ENCODE measurements around the gene ABHD17B. TPM values are rescaled to one million over a fixed set of nuclear protein-coding genes. Genes with fewer than 3 reads are reported as not detected.

ABHD17B gene
- total RNA-seq, 4 donors from 2014 or later: 11.5 to 67.2 (median 16.2) TPM

DNA sequence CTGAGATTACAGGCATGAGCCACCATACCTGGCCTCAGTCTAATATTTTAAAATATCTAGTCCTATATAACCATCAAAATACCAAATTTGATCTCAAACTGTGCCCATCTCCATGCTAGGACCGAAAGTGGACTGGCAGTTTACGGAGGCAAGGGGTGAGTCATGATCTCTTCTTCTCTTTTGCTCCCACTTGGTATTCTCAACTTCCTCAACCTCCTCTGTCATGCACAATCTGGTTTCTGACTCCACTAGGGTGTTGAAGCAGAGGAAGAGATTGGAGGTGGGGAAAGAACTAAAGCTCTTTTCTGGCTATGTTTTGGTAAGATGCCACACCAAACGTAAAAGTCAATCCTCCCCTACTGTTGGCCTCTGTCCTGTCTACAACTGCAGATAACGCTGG, 86.7 kb downstream of the ABHD17B start:
- Histone ChIP-seq H3K27ac (no peak overlapping the region), H3K9me3 (no peaks in the 10 kb centered on the region), H3K36me3 (no peaks in the 10 kb centered on the region), H3K4me3 (no peak overlapping the region), H3K4me1 (no peaks in the 10 kb centered on the region), H3K27me3 (no peaks in the 10 kb centered on the region)
- TF ChIP-seq, protein P1, sequence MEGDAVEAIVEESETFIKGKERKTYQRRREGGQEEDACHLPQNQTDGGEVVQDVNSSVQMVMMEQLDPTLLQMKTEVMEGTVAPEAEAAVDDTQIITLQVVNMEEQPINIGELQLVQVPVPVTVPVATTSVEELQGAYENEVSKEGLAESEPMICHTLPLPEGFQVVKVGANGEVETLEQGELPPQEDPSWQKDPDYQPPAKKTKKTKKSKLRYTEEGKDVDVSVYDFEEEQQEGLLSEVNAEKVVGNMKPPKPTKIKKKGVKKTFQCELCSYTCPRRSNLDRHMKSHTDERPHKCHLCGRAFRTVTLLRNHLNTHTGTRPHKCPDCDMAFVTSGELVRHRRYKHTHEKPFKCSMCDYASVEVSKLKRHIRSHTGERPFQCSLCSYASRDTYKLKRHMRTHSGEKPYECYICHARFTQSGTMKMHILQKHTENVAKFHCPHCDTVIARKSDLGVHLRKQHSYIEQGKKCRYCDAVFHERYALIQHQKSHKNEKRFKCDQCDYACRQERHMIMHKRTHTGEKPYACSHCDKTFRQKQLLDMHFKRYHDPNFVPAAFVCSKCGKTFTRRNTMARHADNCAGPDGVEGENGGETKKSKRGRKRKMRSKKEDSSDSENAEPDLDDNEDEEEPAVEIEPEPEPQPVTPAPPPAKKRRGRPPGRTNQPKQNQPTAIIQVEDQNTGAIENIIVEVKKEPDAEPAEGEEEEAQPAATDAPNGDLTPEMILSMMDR (IDR thresholded peaks at IDR 0.05): no peak
- no peak for TF ChIP-seq POLR2A (IDR thresholded peaks at IDR 0.05)
- DNase-seq: no peak
- intact Hi-C loops (cut with DNase I; ENCODE audit: low total_unique reads): no loop called here

DNA sequence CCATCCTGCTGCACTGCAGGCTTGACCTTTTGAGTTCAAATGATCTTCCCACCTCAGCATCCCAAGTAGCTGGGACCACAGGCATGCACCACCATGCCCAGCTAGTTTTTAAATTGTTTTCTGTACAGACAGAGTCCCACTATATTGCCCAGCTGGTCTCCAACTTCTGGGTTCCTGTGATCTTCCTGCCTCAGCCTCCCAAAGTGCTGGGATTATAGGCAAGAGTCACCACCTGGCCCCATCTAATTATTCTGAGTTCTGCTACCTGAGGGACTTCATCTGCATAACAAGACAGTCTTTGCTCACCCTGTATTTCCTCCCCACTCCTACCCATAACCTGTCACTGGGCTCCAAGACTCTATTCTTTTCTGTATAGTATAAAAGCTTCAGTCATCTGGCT, 88.1 kb downstream of the ABHD17B start:
- intact Hi-C loops (cut with DNase I; ENCODE audit: low total_unique reads): no loop called here
- H3K4me1 ChIP-seq: no peaks in the 10 kb centered on the region
- TF ChIP-seq, protein P1 (IDR thresholded peaks at IDR 0.05): no peak
- TF ChIP-seq POLR2A (IDR thresholded peaks at IDR 0.05): no peak

DNA sequence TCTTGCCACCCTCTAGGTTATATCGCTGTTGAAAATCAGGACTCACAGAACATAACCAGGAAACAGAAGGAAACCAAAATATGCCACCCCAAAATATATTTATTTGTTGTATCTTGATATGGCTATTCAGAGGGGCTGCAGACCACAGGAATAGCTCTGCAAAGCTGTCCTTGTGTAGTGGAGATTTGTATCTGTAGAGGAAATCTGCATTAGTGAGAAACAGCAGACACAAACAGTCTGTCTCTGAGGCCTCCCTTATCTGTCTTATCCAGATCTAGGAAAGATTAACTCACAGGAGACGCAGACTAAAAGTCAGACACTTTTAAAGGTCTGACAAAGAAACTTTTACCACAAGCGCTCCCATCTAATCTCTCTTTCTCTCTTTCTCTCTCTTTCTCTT, 88.5 kb downstream of the ABHD17B start:
- intact Hi-C loops (cut with DNase I; ENCODE audit: low total_unique reads): no loop called here
- no peak for DNase-seq
- H3K36me3 ChIP-seq: no peaks in the 10 kb centered on the region
- TF ChIP-seq, protein P1 (IDR thresholded peaks at IDR 0.05): no peak
- TF ChIP-seq POLR2A (IDR thresholded peaks at IDR 0.05): no peak
- no peak overlapping the region for H3K27ac ChIP-seq
- H3K4me3 ChIP-seq: no peak overlapping the region
- H3K9me3 ChIP-seq: no peaks in the 10 kb centered on the region
- no peaks in the 10 kb centered on the region for H3K27me3 ChIP-seq
- no peaks in the 10 kb centered on the region for H3K4me1 ChIP-seq

More for the DNA sequence above, 88.1 kb downstream of the ABHD17B start:
- Histone ChIP-seq H3K27ac (no peak overlapping the region), H3K36me3 (no peaks in the 10 kb centered on the region), H3K9me3 (no peaks in the 10 kb centered on the region), H3K27me3 (no peaks in the 10 kb centered on the region), H3K4me3 (no peak overlapping the region)
- DNase-seq: no peak

DNA sequence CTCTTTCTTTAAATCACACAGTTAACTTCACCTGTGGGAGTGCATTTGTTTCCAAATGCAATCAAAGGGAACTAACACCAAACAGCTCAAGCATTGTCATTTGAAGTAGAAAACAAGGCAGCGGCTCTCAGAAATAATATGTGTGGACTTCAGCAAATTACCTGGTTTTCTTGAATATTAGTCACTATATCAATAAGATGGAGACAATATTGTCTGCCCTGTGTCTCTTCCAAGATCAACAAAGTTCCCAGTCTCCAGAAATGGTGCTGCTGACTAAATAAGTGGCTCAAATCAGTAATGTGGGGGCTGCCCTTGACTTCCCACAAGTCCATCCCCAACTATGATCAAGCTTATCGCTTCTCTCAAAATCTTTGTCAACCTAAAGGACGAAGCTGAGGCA, 89.6 kb downstream of the ABHD17B start:
- H3K4me3 ChIP-seq: no peak overlapping the region
- no peak overlapping the region for H3K27ac ChIP-seq
- TF ChIP-seq POLR2A (IDR thresholded peaks at IDR 0.05): no peak
- TF ChIP-seq, protein P1 (IDR thresholded peaks at IDR 0.05): no peak
- no peaks in the 10 kb centered on the region for H3K4me1 ChIP-seq
- DNase-seq: no peak
- no peaks in the 10 kb centered on the region for H3K27me3 ChIP-seq
- H3K36me3 ChIP-seq: no peaks in the 10 kb centered on the region
- no peaks in the 10 kb centered on the region for H3K9me3 ChIP-seq
- intact Hi-C loops (cut with DNase I; ENCODE audit: low total_unique reads): no loop called here

DNA sequence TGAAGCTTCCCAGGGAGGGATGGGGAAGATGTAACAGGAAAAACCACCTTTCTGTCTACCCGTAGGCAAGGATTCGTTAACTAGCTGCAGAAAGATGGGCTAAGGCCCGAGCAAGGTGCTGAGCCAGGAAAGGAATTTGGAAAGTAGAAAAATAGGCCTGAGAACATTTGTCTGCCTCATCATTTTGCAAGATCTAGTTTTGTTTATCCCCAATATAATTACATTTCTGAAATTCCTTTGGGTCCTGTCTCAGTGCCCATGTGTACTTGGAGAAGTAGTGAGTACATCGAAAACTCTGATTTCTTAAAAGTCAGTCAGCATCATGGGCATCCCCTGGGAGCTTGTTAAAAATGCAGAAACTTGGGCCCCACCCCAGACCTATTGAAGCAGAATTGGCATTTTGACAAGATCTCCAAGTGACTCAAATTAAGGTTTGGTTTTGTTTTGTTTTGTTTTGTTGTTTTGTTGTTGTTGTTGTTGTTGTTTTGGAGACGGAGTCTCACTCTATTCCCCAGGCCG, 90.5 kb downstream of the ABHD17B start:
- H3K4me3 ChIP-seq: no peak overlapping the region
- no peaks in the 10 kb centered on the region for H3K9me3 ChIP-seq
- TF ChIP-seq, protein P1 (IDR thresholded peaks at IDR 0.05): no peak
- TF ChIP-seq POLR2A (IDR thresholded peaks at IDR 0.05): no peak
- H3K27me3 ChIP-seq: no peaks in the 10 kb centered on the region
- no peak for DNase-seq
- H3K36me3 ChIP-seq: no peaks in the 10 kb centered on the region
- H3K27ac ChIP-seq: no peak overlapping the region
- no peaks in the 10 kb centered on the region for H3K4me1 ChIP-seq
- intact Hi-C loops (cut with DNase I; ENCODE audit: low total_unique reads): no loop called here
